Activated T-cell treated with anti-CD3 and anti-CD28 coated beads, Interleukin-2, amount 50 U/mL, for 72 hours (primary cell): ENCODE results near the gene TINAGL1. TPM values are rescaled to one million over a fixed set of nuclear protein-coding genes. Genes with fewer than 3 reads are reported as not detected.

Experiments used
- ATAC-seq, 2 donors: fragments of 150-1000 bp; cut with Tn5 transposase; replicated peaks in 1 of 2; 2 replicates each; pipeline ENCODE4 v1.10.0; 2021; ENCODE audit warnings: moderate library complexity in 2 of 2, mild to moderate bottlenecking in 1 of 2
- DNase-seq, 2 donors: peaks; one replicate each; pipeline ENCODE4 v3.0.0; 2021 to 2022; ENCODE audit warnings: mixed read lengths in 1 of 2
- H3K27ac Mint-ChIP-seq: one replicate; pipeline ENCODE4 v1.8.0; 2022; ENCODE audit warnings: mild to moderate bottlenecking, moderate library complexity, mixed read lengths
- H3K27me3 Mint-ChIP-seq: one replicate; pipeline ENCODE4 v1.8.0; 2022; ENCODE audit warnings: low read depth, mixed read lengths
- H3K36me3 Mint-ChIP-seq, 2 donors: one replicate each; pipeline ENCODE4 v1.8.0; 2022; ENCODE audit warnings: mixed read lengths in 2 of 2, mild to moderate bottlenecking in 1 of 2; ENCODE audit not compliant: insufficient read depth in 2 of 2
- H3K4me1 Mint-ChIP-seq: one replicate; pipeline ENCODE4 v1.8.0; 2022; ENCODE audit warnings: low read depth, mixed read lengths
- H3K4me3 Mint-ChIP-seq, 2 donors: one replicate each; pipeline ENCODE4 v1.8.0; 2022; ENCODE audit warnings: mild to moderate bottlenecking in 2 of 2, mixed read lengths in 2 of 2, moderate library complexity in 2 of 2
- H3K9me3 Mint-ChIP-seq, 2 donors: one replicate each; pipeline ENCODE4 v1.8.0; 2022; ENCODE audit warnings: mixed read lengths in 2 of 2
- total RNA-seq, 2 donors: library from RNA; stranded (reverse); gene quantifications; one replicate each; pipeline ENCODE4 v1.2.3, GENCODE V29; 2022

TINAGL1 gene
- total RNA-seq, 2 donors from 2014 or later: not detected

DNA sequence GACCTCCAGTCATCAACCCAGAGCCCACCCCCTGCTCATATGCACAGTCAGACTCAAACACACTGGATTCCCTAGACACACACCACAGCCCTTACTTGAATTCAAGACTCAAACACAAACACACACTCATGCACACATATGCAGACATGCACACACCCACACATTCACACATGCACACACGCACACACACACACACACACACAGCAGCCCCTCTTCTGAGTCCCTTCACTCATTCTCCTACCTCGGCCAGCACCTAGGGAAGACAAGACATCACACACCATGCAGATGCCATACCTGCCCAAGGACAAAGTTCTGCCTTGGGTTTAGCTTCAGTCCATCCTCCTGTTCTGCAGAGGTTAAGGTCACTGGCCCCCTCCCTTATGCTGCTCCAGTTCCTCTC lies 39.6 kb downstream of the TINAGL1 start:
- no peaks in the 10 kb centered on the region for H3K36me3 Mint-ChIP-seq
- no peak overlapping the region for H3K4me3 Mint-ChIP-seq
- no peaks in the 10 kb centered on the region for H3K9me3 Mint-ChIP-seq
- H3K4me1 Mint-ChIP-seq: peaks cover 3% of the 10 kb centered on the region
- H3K27me3 Mint-ChIP-seq: peaks cover 40% of the 10 kb centered on the region
- no peak for ATAC-seq
- no peak for DNase-seq
- H3K27ac Mint-ChIP-seq: no peak overlapping the region

DNA sequence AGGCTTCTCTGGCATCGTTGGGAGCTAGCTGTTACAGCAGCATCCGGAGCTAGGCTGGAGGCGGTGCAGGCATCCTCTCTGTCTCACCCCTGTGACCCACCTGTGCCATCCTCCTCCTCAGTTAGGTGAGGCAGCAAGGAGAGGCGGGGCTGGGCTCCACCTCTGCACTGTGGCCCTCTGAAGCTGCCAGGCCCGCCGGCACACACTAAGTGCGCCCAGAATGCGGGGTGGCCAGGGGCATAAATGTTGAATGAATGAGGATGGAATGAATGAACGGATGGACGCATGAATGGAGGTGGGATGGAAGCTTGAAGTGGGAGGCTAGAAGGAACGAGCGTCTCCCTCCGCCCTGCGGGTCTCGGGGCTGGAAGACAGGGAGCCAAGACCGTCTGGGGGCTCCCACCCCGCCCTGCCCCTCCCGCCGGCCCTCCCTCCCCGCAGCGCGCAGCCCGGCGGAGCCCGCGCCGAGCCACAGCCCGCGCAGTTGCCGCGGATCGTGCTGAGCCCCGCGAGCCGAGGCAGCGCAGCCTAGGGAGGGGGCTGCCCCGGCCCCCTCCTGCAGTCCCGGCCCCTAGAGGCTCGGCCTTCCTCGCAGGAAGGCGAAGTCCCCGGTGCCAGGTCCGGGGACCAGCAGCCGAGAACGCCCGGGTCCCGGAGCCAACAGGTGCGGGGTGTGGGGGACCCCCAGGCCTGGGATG lies 41.1 kb downstream of the TINAGL1 start, which contains the start of gene HCRTR1:
TSS of gene HCRTR1 (plus strand) at position 472 of the 698 bp plus-strand sequence. CDS start 1,504 bp downstream, outside the sequence.
- H3K36me3 Mint-ChIP-seq: no peaks in the 10 kb centered on the region
- H3K9me3 Mint-ChIP-seq: no peaks in the 10 kb centered on the region
- ATAC-seq (peak; percentile 5 to 12), DNase-seq (no peak)
- H3K4me3 Mint-ChIP-seq: peak within 1 kb of the TSS; percentile 48 to 70
- no peak within 1 kb of the TSS for H3K27ac Mint-ChIP-seq
- H3K4me1 Mint-ChIP-seq: peaks cover 3% of the 10 kb centered on the region
- peaks cover 40% of the 10 kb centered on the region for H3K27me3 Mint-ChIP-seq

GRCh38 chr1:31617916-31618746 lies 41.8 kb downstream of the TINAGL1 start:
- H3K27me3 Mint-ChIP-seq: peaks cover 40% of the 10 kb centered on the region
- H3K4me3 Mint-ChIP-seq: peak overlapping the region in 1 of 2 donors; percentile 48
- peaks cover 3% of the 10 kb centered on the region for H3K4me1 Mint-ChIP-seq
- ATAC-seq: peak; percentile 72 to 74
- H3K27ac Mint-ChIP-seq: no peak overlapping the region
- peak; percentile 50 to 55 for DNase-seq
- no peaks in the 10 kb centered on the region for H3K36me3 Mint-ChIP-seq
- no peaks in the 10 kb centered on the region for H3K9me3 Mint-ChIP-seq

DNA sequence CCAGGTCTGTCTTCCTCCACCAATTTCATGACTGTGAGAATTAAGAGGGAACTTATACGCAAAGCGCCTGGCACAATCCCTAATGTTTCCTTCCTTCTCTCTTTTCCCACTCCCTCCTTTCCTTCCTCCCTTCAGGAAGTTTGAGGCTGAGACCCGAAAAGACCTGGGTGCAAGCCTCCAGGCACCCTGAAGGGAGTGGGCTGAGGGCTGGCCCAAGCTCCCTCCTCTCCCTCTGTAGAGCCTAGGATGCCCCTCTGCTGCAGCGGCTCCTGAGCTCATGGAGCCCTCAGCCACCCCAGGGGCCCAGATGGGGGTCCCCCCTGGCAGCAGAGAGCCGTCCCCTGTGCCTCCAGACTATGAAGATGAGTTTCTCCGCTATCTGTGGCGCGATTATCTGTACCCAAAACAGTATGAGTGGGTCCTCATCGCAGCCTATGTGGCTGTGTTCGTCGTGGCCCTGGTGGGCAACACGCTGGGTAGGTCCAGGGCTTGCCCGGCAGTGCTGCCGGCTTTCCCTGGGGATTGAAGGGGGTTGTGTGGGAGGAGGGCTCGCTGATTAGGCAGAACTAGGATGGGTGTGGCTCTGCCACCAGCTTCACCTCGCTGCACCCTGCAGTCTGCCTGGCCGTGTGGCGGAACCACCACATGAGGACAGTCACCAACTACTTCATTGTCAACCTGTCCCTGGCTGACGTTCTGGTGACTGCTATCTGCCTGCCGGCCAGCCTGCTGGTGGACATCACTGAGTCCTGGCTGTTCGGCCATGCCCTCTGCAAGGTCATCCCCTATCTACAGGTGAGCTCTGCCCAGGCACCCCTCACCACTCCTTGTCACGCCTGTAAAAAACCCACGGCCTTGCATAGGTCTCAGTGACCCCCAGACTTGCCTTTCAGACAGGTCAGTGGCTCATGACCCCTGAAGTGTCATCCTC lies 42.9 kb downstream of the TINAGL1 start:
- H3K4me1 Mint-ChIP-seq: peaks cover 9% of the 10 kb centered on the region
- no peak overlapping the region for H3K27ac Mint-ChIP-seq
- DNase-seq: no peak
- no peaks in the 10 kb centered on the region for H3K36me3 Mint-ChIP-seq
- H3K27me3 Mint-ChIP-seq: peaks cover 40% of the 10 kb centered on the region
- H3K9me3 Mint-ChIP-seq: no peaks in the 10 kb centered on the region
- H3K4me3 Mint-ChIP-seq: no peak overlapping the region
- no peak for ATAC-seq

DNA sequence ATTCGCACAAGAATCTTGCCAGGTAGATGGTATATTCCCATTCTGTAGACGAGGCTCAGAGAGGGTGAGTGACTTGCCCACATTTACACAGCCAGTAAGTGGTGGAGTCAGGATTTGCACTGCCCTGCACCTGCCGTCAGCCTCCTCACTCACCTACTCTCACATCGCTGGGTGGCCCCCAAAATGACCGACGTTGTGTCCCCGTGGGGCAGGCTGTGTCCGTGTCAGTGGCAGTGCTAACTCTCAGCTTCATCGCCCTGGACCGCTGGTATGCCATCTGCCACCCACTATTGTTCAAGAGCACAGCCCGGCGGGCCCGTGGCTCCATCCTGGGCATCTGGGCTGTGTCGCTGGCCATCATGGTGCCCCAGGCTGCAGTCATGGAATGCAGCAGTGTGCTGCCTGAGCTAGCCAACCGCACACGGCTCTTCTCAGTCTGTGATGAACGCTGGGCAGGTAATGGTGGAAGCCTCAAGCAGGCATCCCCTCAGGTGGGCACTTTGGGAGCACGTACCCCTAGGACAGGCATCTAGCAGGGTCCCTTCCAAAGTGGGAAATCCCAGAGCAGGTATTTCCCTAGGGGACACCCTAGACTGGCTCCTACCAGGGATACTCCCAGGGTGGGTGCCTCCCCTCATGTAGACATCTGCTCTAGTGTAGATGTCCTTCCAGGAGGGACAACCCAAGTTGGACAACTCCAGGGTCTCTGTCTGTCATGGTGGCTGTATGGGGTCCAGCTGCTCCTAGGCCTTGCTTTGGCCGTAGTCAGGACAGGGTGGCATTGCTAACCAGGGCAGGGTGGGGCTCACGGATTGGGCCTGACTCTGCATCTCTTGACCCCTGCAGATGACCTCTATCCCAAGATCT lies 44.5 kb downstream of the TINAGL1 start:
- ATAC-seq (no peak), DNase-seq (no peak)
- H3K9me3 Mint-ChIP-seq: no peaks in the 10 kb centered on the region
- no peak overlapping the region for H3K4me3 Mint-ChIP-seq
- no peaks in the 10 kb centered on the region for H3K36me3 Mint-ChIP-seq
- peaks cover 35% of the 10 kb centered on the region for H3K27me3 Mint-ChIP-seq
- peaks cover 11% of the 10 kb centered on the region for H3K4me1 Mint-ChIP-seq
- H3K27ac Mint-ChIP-seq: no peak overlapping the region

DNA sequence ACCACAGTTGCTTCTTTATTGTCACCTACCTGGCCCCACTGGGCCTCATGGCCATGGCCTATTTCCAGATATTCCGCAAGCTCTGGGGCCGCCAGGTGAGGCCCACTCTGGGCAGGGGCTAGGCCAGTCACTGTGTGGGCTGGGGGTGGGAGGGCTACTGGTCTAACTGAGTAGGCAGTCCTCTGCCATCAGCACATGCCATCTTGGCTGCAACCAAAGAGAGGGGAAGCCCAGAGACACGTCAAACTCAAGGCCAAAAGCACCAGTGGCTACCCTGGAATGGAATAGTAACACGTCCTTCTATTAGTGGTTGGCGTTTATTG lies 45.1 kb downstream of the TINAGL1 start:
- Mint-ChIP-seq H3K4me1 (peaks cover 11% of the 10 kb centered on the region), H3K36me3 (no peaks in the 10 kb centered on the region), H3K4me3 (no peak overlapping the region), H3K27me3 (peaks cover 29% of the 10 kb centered on the region), H3K9me3 (no peaks in the 10 kb centered on the region), H3K27ac (no peak overlapping the region)
- no peak for DNase-seq
- no peak for ATAC-seq

DNA sequence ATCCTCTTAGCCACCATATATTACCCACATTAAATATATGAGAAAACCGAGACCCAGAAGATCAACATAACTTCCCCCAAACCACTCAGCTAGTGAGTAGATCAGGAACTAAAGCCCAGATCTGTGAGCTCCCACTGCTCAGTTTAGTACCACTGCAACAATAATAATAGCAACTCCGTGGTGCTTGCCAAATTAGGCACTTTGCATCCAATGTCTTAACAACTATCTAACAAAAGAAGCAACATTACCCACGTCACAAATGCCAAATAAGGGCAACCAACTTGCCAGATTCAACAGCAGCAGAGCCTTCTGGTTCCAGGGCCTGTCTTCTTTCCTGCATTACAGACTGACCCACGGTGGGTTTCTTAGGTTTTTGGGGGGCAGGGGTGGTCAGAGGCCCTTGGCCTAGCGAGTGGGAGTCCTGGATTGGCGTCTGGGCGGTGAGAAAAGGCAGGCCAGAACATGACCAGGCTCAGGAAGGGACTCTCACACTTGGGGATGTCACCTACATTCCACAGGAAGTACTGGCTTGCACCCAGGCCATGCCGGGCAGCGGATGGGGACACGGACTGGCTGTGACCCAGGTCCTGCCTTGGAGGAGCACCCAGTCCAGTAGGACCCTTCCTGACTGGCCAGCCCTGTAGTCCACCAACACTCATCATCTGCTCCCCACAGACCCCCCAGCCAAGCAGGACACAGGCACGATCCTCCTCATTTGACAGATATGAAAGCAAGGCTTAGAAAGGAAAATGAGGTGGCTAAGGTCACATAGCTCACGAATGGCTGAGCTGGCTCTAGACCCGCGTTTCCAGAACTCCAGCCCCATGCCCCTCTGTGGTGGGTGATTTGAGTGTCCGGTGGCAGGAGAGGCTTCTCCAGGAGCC lies 45.8 kb downstream of the TINAGL1 start:
- Mint-ChIP-seq H3K36me3 (no peaks in the 10 kb centered on the region), H3K4me3 (no peak overlapping the region), H3K27me3 (peaks cover 22% of the 10 kb centered on the region), H3K9me3 (no peaks in the 10 kb centered on the region), H3K27ac (no peak overlapping the region), H3K4me1 (peaks cover 10% of the 10 kb centered on the region)
- DNase-seq (no peak), ATAC-seq (no peak)

DNA sequence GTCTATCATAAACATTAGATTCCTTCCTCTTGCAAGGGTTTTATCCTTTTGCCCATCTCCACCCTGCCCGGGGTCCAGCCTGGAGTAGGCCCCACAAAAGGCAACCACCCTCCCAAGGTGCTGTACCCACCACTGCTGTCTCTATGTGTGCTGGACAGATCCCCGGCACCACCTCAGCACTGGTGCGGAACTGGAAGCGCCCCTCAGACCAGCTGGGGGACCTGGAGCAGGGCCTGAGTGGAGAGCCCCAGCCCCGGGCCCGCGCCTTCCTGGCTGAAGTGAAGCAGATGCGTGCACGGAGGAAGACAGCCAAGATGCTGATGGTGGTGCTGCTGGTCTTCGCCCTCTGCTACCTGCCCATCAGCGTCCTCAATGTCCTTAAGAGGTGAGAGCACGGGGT lies 47.0 kb downstream of the TINAGL1 start:
- Mint-ChIP-seq H3K4me3 (no peak overlapping the region), H3K9me3 (no peaks in the 10 kb centered on the region), H3K36me3 (no peaks in the 10 kb centered on the region), H3K4me1 (peaks cover 8% of the 10 kb centered on the region), H3K27me3 (peaks cover 16% of the 10 kb centered on the region), H3K27ac (no peak overlapping the region)
- DNase-seq (no peak), ATAC-seq (no peak)

- Mint-ChIP-seq H3K27me3 (peaks cover 6% of the 10 kb centered on the region), H3K4me3 (no peak overlapping the region), H3K36me3 (no peaks in the 10 kb centered on the region), H3K4me1 (peaks cover 8% of the 10 kb centered on the region), H3K9me3 (no peaks in the 10 kb centered on the region), H3K27ac (no peak overlapping the region)
- no peak for DNase-seq
- no peak for ATAC-seq
Observed at GRCh38 chr1:31624309-31624708, 48.0 kb downstream of the TINAGL1 start.

DNA sequence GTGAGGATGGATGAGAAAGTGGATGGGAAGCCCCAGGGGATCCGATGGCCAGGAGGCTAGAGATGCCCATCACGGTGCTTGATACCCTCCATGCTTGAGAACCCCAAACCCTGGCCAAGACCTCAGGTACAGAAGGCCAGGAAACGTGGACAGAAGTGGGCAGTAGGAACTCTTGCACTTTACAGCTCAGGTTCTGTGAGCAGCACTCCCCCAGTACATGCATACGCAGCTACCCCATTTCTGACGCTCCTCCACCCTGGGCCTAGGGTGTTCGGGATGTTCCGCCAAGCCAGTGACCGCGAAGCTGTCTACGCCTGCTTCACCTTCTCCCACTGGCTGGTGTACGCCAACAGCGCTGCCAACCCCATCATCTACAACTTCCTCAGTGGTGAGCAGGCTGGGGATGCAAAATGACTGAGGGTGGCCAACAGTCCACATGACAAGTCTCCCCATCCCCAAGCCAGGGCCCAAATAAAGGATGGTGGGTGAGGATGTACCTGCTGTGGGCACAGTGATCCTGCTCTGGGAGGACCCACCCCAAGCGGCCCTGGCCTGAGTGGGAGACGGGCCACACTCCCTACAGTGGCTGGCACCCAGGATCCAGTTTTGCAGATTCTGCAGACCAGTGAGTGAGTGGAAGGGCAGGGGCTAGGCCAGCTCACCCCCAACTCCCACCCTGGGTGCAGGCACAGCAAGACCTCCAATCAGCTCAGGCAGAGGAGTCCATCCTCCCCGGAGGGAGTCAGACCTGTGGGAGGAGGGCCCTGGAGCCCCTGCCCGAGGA lies 48.6 kb downstream of the TINAGL1 start:
- peaks cover 8% of the 10 kb centered on the region for H3K4me1 Mint-ChIP-seq
- no peak overlapping the region for H3K4me3 Mint-ChIP-seq
- no peaks in the 10 kb centered on the region for H3K36me3 Mint-ChIP-seq
- no peaks in the 10 kb centered on the region for H3K27me3 Mint-ChIP-seq
- ATAC-seq: no peak
- no peak overlapping the region for H3K27ac Mint-ChIP-seq
- no peaks in the 10 kb centered on the region for H3K9me3 Mint-ChIP-seq
- no peak for DNase-seq

- DNase-seq (no peak), ATAC-seq (peak in 1 of 2 donors; percentile 7)
- no peaks in the 10 kb centered on the region for H3K27me3 Mint-ChIP-seq
- peaks cover 8% of the 10 kb centered on the region for H3K4me1 Mint-ChIP-seq
- no peaks in the 10 kb centered on the region for H3K9me3 Mint-ChIP-seq
- no peak overlapping the region for H3K27ac Mint-ChIP-seq
- H3K4me3 Mint-ChIP-seq: no peak overlapping the region
- H3K36me3 Mint-ChIP-seq: peaks cover 1 to 2% of the 10 kb centered on the region in 2 donors
Observed at GRCh38 chr1:31625561-31626222, 49.4 kb downstream of the TINAGL1 start.
